Activated T-helper 9 cell treated with anti-CD3 and anti-CD28 coated beads, Interleukin-2, amount 50 U/mL, for 16 hours (primary cell): ENCODE results near the gene RIPOR2.

Source experiments
- DNase-seq: peaks from one replicate; pipeline ENCODE4 v3.0.0-alpha.2; 2020; ENCODE audit warnings: low read depth

RIPOR2 gene

GRCh38 chr6:24844903-24845302 is 90.9 kb downstream of the RIPOR2 start:
- DNase-seq, result no peak

DNA sequence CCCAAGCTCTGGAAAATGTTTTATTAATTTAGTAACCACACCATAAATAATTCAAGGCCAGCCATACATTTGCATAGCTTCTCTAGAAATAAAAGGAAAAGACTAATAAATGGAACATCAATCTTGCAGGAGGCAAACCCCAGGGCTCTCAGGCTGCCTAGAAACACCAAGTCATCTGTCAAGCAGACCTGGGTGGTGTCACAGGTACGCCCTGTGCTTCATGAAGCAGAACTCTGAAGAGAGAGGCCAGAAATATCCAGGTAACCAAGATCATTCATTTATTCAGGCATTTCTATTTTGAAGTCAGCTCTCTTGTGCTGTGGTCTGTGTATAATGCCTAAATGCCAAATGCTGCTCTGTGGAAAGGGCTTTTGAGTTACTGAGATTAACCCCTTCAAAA is 91.7 kb downstream of the RIPOR2 start:
- no peak for DNase-seq

DNA sequence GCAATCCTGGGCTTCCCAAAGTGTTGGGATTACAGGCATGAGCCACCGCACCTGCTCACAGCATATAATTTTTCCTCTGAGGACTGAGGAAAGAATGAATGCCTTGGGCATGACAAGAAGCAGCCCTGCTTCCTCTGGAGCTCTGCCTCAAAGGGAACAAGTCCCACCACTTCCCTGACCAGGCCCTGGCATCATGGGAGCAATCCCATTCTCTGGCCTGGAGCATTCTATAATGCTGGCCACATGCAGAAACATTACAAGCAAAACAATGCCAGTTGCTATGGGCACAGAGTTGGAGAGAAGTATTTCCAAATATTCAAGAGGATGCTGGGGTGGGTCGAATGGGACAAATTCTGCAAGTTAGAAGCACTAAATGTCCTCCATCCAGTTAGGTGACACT is 95.6 kb downstream of the RIPOR2 start:
- DNase-seq, result no peak

GRCh38 chr6:24838994-24839393 is 96.8 kb downstream of the RIPOR2 start:
- no peak for DNase-seq

DNA sequence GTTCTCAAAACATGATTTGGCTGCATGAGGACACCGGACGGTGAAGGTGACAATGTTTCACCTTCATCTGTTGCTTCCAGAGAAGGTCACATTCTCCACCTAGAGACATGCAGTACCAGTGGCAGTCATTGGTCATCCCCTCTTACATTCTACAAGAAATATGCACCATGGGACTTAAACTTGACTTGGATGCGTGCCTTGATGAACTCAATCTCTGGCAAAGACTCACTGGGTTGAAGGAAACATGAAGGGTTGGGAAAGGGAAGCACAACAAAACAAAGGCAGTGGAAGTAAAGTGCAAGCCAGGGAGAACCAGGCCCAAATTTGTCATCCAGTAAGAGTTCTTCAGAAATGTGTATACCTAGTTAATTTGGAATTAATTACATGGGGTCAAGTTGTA is 97.7 kb downstream of the RIPOR2 start:
- DNase-seq, result no peak

DNA sequence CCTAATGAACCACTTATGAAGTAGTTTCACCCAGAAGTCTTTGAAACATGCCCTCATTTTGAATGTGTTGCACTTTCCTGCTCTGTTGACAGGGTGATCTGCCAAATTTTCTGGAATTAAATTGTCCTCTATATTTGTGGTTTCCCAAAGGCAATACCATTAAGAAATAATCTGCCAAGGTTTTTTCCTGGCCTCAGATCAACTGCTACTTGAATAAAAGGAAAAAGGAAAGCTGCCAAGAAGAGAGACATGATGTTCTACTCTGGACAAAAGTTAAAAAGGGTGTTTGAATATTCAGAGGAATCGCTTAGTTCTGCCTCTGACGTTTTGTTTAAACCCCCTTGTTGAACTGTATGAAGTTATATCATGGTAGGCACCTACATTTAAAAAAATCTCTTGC is 99.7 kb downstream of the RIPOR2 start:
- no peak for DNase-seq

DNA sequence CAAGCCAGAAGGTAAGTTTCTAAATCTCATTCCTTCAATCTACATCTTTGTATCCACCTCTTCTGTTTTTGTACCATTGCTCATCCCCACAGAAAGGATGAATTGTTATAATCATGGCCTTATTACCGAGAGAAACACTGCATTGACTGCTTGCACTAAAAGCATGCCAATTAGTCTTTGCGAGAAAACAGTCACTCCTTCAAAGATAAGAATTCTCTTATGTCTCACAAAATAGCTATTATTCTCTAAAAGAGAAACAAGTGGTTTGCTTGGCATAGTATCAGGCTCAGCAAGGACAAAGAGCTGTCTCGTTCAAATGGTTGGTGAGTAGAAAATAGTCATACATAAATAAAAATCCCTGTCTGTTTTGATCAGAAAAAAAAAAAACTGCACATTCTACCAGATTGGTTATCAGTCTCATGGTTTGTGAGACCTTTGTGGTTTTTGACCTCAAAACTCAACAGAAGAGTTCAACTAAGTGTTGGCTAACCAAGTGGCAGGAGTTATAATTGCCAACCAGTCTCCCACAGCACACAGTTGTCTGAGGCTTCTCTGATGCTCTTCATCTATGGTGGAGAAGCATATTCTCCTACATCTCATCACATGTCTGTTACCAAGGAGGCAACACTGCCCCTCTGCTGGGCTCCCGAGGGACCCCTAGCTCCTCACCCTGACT is 101.9 kb downstream of the RIPOR2 start:
- no peak for DNase-seq

- DNase-seq, result no peak
These were observed 103.0 kb downstream of the RIPOR2 start for GRCh38 chr6:24832794-24833193.

DNA sequence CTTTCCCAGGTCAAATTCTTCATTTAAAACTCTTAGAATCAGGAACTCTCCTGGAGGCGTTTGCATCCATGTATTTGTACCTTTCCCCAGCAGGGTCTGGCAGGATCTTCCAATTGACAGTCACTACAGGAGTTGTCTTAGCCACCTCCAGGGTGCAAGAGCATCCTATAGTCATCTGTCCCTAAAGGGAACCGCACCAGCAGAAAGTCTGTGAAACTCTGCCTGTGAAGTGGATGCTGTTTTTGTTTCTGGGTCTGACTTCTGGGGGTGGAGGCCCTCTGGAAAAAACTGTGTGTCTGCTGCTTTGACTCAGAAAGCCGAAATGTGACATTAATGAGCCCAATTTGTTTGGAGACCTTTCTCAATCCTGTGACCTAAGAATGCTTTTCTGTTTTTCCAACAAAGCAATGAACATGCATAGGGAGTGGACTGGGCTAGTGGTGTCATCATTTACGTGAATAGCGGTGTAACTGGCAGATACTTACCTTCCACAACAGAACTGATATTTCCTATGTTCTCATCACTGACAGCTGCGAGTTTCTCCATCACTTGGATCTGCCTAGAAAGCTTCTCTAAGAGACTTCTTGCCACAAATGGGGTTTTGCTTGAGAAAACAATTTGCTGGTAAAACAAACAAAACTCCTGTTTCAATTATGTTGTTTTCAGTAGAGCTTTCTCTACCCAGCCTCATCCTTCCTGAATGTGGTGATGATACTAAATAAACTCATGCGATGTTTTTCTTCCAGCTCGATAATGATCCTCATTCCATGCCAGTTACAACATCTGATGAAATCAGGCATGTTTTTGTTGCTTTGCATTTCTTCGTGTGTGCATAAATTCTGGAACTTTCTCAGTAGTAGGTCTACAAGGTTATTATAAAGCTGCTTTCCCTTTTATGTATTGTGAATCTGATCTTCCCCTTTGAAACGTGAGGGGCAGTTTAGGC is 103.7 kb downstream of the RIPOR2 start:
- DNase-seq, result no peak

GRCh38 chr6:24829657-24830056 is 106.1 kb downstream of the RIPOR2 start:
- DNase-seq, result no peak

- DNase-seq, result no peak
These were observed 107.8 kb downstream of the RIPOR2 start for GRCh38 chr6:24827970-24828369.

DNA sequence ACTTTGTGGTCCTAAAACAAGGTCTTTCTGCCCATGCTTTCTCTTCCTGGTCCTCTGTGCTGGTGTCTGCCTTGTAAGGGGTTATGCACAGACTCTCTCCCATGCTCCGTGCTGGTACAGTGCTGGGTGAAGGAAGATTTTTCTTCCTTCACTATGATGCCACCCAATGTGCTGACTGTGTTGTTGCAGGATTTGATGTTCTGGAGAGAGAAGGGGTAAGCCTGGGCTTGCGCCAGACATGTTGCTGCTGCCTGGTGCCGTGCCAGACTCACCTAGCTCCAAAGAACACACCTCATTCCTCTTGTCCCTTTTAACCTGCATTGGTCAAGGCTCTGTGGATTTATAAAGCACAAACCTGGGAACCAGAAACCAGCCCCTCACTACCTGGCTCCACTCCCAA is 108.6 kb downstream of the RIPOR2 start:
- DNase-seq, result no peak

GRCh38 chr6:24825130-24825630 is 110.6 kb downstream of the RIPOR2 start:
- no peak for DNase-seq

- no peak for DNase-seq
These were observed 111.4 kb downstream of the RIPOR2 start for GRCh38 chr6:24824142-24824938.

DNA sequence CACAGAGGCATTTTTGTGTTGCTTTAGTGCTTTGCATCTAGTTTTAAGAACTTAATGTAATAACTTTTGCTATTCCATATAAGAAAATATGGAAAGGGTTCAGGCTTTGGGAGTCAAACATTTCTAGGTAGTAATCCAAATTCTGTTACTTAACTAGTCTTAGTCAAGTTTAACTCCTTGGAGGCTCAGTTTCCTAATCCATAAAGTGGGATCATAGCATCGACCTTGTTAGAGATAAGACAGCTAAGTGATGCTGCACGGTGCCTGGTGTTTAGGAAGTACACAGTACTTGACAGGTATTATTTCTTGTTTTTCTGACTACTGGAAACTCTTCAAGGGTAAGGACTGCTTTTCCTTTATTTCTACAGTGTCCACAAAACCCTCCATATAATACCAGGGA is 112.6 kb downstream of the RIPOR2 start:
- DNase-seq, result no peak

DNA sequence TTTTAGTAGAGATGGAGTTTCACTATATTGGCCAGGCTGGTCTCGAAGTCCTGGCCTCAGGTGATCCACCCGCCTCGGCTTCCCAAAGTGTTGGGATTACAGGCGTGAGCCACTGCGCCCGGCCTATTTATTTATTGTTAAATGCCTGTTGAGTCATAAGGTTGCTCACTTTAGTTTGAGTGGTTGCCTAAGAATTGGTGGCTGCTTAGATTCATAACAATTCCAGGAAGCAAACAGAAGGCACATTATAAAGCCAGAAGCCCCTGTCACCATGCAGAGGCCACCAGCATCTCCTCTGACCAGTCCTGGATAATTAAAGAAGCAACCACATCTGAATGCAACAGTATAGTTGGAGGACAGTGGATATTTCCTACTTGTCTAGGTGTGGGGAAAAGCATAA is 113.1 kb downstream of the RIPOR2 start:
- no peak for DNase-seq

DNA sequence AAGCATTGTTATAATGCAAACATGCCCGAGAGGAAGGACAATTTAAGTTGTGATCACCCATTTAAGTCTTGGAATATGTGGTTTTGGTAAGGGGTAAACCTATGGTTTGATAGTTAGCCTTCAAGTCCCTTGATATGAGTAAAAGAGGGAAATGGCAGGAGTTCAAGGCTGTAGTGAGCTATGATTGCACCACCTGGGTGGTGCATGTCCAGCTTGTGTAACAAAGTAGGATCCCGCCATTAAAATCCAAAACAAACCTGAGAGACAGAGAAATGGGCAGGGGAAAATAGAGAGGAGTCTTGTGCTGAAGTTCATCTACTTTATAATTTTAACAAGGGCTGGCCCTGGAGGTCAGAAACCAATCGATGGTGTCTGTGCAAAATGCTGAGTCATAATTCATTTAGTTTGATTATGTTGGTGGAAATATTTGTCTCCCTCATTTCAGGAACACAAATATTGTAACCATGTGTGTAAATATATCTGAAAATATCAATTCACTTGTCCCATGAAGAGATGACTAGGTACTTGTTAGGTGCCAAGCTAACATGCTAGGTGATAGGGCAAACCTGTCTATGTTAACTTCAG is 113.8 kb downstream of the RIPOR2 start:
- DNase-seq, result no peak

DNA sequence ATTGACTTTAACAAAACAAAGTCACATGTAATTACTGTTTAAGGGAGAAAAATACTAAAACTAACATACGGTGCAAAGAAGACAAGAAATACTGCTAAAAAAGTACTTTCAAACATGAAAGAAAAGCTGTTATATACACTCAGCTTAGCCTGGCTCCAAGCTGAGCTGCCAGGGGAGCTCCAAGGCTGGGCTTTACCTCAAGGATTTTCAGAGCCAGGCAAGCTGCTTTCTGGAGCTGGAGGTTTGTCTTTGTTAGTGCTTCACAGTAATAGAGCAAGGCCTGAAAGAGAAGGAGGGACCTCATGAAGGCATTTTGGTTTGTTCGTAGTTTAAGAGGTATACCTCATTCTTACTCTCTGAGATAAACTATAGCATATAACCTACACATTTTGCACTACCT is 117.4 kb downstream of the RIPOR2 start:
- DNase-seq, result no peak

GRCh38 chr6:24809728-24810127 is 126.0 kb downstream of the RIPOR2 start:
- no peak for DNase-seq

DNA sequence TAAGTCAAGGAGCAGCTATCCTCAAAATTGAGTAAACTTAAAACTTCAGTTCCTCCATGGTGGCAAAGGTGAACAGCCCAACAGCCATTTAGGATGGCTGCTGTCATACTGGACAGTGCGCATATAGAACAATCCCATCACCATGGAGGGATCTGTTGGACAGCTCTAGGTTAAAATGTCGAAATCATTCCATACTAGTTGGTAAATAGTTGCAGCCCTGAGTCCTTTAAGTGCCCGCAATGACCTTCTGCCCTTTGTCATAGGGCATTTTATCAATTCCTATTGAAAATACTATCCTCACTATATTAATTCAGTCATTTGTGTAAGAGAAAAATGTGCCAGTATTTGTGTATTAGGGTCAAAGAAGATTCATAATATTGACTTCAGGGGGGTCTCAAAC is 128.2 kb downstream of the RIPOR2 start:
- no peak for DNase-seq

GRCh38 chr6:24802271-24803059 is 133.3 kb downstream of the RIPOR2 start:
- no peak for DNase-seq
